Measurements from ENCODE around the gene GAS6. TPM values are rescaled to one million over a fixed set of nuclear protein-coding genes. Genes with fewer than 3 reads are reported as not detected.

The GAS6 gene
- total RNA-seq, 4 donors from 2014 or later = 317 to 697 (median 547) TPM

GRCh38 chr13:113823771-113824170, 40.1 kb downstream of the GAS6 start:
- H3K4me3 ChIP-seq = no peak overlapping the region
- peaks cover 0 to 39% (median 14%) of the 10 kb centered on the region in 4 donors for H3K4me1 ChIP-seq
- no peak for DNase-seq (ENCODE audit: low spot score in 2 of 2)
- no peaks in the 10 kb centered on the region for H3K27me3 ChIP-seq
- no peak for TF ChIP-seq EP300 (IDR thresholded peaks at IDR 0.05)
- TF ChIP-seq, protein P1, sequence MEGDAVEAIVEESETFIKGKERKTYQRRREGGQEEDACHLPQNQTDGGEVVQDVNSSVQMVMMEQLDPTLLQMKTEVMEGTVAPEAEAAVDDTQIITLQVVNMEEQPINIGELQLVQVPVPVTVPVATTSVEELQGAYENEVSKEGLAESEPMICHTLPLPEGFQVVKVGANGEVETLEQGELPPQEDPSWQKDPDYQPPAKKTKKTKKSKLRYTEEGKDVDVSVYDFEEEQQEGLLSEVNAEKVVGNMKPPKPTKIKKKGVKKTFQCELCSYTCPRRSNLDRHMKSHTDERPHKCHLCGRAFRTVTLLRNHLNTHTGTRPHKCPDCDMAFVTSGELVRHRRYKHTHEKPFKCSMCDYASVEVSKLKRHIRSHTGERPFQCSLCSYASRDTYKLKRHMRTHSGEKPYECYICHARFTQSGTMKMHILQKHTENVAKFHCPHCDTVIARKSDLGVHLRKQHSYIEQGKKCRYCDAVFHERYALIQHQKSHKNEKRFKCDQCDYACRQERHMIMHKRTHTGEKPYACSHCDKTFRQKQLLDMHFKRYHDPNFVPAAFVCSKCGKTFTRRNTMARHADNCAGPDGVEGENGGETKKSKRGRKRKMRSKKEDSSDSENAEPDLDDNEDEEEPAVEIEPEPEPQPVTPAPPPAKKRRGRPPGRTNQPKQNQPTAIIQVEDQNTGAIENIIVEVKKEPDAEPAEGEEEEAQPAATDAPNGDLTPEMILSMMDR (IDR thresholded peaks at IDR 0.05) = no peak
- TF ChIP-seq POLR2A (IDR thresholded peaks at IDR 0.05) = no peak
- no peaks in the 10 kb centered on the region for H3K9me3 ChIP-seq
- H3K27ac ChIP-seq = no peak overlapping the region
- H3K36me3 ChIP-seq = peaks cover 0 to 68% (median 2%) of the 10 kb centered on the region in 3 donors
- WGBS, 2 donors = 94 to 95% methylated on average over 19 of the region's 19 CpGs

- H3K27ac ChIP-seq = no peak overlapping the region
- H3K36me3 ChIP-seq = peaks cover 0 to 62% (median 2%) of the 10 kb centered on the region in 3 donors
- H3K9me3 ChIP-seq = no peaks in the 10 kb centered on the region
- WGBS, 2 donors = 82 to 89% methylated on average over 42 to 45 of the region's 45 CpGs
- DNase-seq (ENCODE audit: low spot score in 2 of 2) = no peak
- H3K4me3 ChIP-seq = no peak overlapping the region
- TF ChIP-seq, protein P1 (IDR thresholded peaks at IDR 0.05) = no peak
- no peak for TF ChIP-seq EP300 (IDR thresholded peaks at IDR 0.05)
- no peak for TF ChIP-seq POLR2A (IDR thresholded peaks at IDR 0.05)
- H3K27me3 ChIP-seq = no peaks in the 10 kb centered on the region
- peaks cover 0 to 44% (median 14%) of the 10 kb centered on the region in 4 donors for H3K4me1 ChIP-seq
Observed at GRCh38 chr13:113822956-113823744, 40.7 kb downstream of the GAS6 start.

- 81 to 96% methylated on average over 6 to 9 of the region's 12 CpGs for WGBS, 2 donors
- H3K27ac ChIP-seq = peak overlapping the region in 1 of 4 donors; percentile 79
Observed at GRCh38 chr13:113822266-113822665, 41.6 kb downstream of the GAS6 start.

DNA sequence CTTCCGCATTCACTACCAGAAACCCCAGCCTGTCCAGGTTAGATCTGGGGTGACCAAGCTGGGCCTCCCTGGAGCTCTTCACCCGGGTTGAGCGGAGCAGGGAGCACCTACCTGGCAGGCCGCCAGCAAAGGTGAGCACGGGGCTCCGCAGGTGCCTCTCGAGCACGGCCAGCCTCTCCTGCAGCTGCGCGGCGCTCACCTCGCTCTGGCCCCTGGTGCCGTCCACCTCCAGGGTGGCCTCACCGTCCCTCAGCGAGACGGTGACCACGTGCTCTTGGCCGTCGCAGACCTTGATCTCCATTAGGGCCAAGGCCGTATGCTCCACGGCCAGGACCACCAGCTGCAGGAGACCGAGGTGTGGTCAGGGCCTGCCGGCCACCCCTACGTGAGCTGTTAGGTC, 42.0 kb downstream of the GAS6 start:
- WGBS, 2 donors = 94 to 95% methylated on average over 21 to 24 of the region's 24 CpGs
- TF ChIP-seq POLR2A (IDR thresholded peaks at IDR 0.05) (no peak), EP300 (IDR thresholded peaks at IDR 0.05) (no peak)
- TF ChIP-seq, protein P1 (IDR thresholded peaks at IDR 0.05) = no peak

More at GRCh38 chr13:113822266-113822665, 41.6 kb downstream of the GAS6 start:
- no peak for DNase-seq (ENCODE audit: low spot score in 2 of 2)
- peaks cover 0 to 53% (median 14%) of the 10 kb centered on the region in 4 donors for H3K4me1 ChIP-seq
- H3K36me3 ChIP-seq = peaks cover 0 to 54% (median 1%) of the 10 kb centered on the region in 3 donors
- no peak overlapping the region for H3K4me3 ChIP-seq
- TF ChIP-seq, protein P1 (IDR thresholded peaks at IDR 0.05) = no peak
- TF ChIP-seq EP300 (IDR thresholded peaks at IDR 0.05) (no peak), POLR2A (IDR thresholded peaks at IDR 0.05) (no peak)
- H3K9me3 ChIP-seq = no peaks in the 10 kb centered on the region
- no peaks in the 10 kb centered on the region for H3K27me3 ChIP-seq

More for the DNA sequence above, 42.0 kb downstream of the GAS6 start:
- no peak overlapping the region for H3K4me3 ChIP-seq
- no peaks in the 10 kb centered on the region for H3K27me3 ChIP-seq
- H3K36me3 ChIP-seq = peaks cover 0 to 49% (median 0%) of the 10 kb centered on the region in 3 donors
- DNase-seq (ENCODE audit: low spot score in 2 of 2) = no peak
- H3K9me3 ChIP-seq = no peaks in the 10 kb centered on the region
- H3K4me1 ChIP-seq = peaks cover 0 to 57% (median 16%) of the 10 kb centered on the region in 4 donors
- H3K27ac ChIP-seq = peak overlapping the region in 3 of 4 donors; percentile 54 to 79 (median 75)
